HFFc6 (cell line): Measurements from ENCODE around the gene TXNRD2. TPM values are rescaled to one million over a fixed set of nuclear protein-coding genes. Genes with fewer than 3 reads are reported as not detected.

ENCODE experiments used
- DNase-seq: peaks from one replicate; pipeline ENCODE4 v3.0.0-alpha.2; 2018
- H3K27ac Mint-ChIP-seq: 2 replicates; pipeline ENCODE4 v1.8.0; 2020; ENCODE audit warnings: mild to moderate bottlenecking, mixed read lengths
- H3K27me3 Mint-ChIP-seq: 2 replicates; pipeline ENCODE4 v1.8.0; 2021; ENCODE audit warnings: mild to moderate bottlenecking, moderate library complexity, mixed read lengths; ENCODE audit not compliant: insufficient read depth
- H3K36me3 Mint-ChIP-seq: 2 replicates; pipeline ENCODE4 v1.8.0; 2021; ENCODE audit warnings: low read depth, mixed read lengths
- H3K4me1 Mint-ChIP-seq: 2 replicates; pipeline ENCODE4 v1.8.0; 2020; ENCODE audit warnings: low read depth, mixed read lengths
- H3K4me3 Mint-ChIP-seq: 2 replicates; pipeline ENCODE4 v1.8.0; 2020; ENCODE audit warnings: mild to moderate bottlenecking, moderate library complexity, mixed read lengths
- H3K9me3 Mint-ChIP-seq: 2 replicates; pipeline ENCODE4 v1.8.0; 2020; ENCODE audit warnings: mild to moderate bottlenecking, mixed read lengths
- total RNA-seq, 6 experiments: library from RNA; stranded (reverse); fragmentation: NEBNext Ultra II Directional; extraction: Animal tissue kit (Norgen Biotek cat#: 25700); gene quantifications; 2 replicates in 1 of 6; 3 replicates in 5 of 6; pipeline ENCODE4 v1.2.3, GENCODE V29; 2021
- TF ChIP-seq, protein P1 (sequence below): fragments of 200-600 bp; sonication (generic); IDR thresholded peaks from 2 replicates; pipeline ENCODE4 v1.5.0; 2021; ENCODE audit warnings: antibody characterized with exemption, mild to moderate bottlenecking

The TXNRD2 gene
- total RNA-seq, 6 experiments from 2014 or later = 24.8 to 30.6 (median 28.3) TPM

DNA sequence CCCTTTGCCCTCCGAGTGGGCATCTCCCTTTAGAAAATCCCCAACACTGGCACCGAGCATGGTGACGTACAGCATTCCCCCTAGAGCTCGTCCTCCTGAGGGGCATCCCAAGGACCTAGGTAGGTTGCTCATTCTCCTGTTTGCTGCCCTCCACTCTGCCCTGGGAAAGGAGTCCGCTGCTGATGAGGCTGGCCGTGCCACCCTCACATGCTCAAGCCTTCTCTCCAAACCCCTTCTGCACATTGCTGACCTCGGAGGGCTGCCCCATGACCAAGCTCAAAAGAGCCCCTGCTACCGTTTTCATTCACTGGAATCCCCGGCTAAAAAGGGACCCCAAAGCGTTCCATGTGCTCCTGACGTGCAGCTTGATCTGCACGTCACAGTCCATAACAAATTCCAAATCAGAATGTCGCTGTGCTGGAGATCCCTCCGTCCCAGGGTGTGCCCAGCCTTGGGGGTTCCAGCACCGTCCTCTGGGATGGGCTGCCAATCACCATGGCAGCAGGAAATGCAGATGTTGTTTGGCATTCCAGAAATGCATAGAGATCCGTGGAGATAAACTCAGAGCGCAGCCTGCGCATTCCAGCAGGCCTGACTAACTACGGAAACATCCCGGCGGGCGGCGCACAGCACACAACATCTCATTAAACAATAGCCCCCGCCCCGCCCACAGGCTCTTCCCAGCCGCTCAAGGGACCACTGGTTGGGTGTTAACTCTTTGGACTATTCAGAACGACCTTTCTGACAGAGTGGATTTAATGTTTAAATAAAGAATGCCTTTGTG, 60.6 kb downstream of the TXNRD2 start:
- Mint-ChIP-seq H3K27me3 (peaks cover 2% of the 10 kb centered on the region; the same call in 1 of the 2 replicates), H3K27ac (peak overlapping the region; percentile 100), H3K36me3 (peaks cover 17% of the 10 kb centered on the region), H3K9me3 (no peaks in the 10 kb centered on the region; the same call in 1 of the 2 replicates), H3K4me1 (peaks cover 56% of the 10 kb centered on the region), H3K4me3 (peak overlapping the region; percentile 79)
- peak; percentile 95 for DNase-seq
- TF ChIP-seq, protein P1, sequence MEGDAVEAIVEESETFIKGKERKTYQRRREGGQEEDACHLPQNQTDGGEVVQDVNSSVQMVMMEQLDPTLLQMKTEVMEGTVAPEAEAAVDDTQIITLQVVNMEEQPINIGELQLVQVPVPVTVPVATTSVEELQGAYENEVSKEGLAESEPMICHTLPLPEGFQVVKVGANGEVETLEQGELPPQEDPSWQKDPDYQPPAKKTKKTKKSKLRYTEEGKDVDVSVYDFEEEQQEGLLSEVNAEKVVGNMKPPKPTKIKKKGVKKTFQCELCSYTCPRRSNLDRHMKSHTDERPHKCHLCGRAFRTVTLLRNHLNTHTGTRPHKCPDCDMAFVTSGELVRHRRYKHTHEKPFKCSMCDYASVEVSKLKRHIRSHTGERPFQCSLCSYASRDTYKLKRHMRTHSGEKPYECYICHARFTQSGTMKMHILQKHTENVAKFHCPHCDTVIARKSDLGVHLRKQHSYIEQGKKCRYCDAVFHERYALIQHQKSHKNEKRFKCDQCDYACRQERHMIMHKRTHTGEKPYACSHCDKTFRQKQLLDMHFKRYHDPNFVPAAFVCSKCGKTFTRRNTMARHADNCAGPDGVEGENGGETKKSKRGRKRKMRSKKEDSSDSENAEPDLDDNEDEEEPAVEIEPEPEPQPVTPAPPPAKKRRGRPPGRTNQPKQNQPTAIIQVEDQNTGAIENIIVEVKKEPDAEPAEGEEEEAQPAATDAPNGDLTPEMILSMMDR = no peak

DNA sequence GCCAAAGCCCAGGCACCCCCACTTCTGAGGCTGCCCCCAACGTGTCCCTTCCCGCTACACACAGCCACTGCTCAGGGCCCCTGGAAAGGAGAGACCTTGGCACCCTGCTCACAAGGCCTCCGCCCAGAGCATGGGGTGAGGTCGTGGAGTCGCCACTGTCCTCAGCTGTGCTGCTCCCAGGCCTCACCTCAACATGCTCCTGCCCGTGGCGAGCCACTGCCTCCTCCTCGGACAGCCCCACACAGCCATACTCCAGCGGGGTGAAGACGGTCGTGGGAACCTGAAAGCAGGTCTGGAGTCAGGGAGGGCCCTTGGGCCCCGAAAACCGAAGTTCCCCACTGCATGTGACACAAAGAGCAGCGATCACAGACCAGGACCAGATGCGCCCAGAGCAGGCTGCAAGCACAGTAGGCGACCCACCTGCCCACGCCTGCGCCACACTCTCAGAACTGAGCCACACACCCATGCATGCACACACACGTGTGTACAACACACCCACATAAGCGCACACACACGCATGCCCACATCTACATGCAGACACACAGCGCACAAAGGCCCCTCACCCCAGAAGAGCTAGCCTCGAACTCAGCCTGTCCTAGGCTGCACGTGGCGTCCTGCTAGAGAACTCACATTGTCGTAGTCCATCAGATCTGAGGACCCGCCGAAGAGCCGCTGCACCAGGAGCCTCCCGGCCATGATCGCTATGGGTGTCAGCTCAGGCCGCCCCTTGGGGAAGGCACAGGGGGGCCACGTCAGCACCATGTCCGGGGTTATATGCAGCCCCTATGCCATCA, 61.4 kb downstream of the TXNRD2 start:
- TF ChIP-seq, protein P1 = no peak
- H3K4me1 Mint-ChIP-seq = peaks cover 50% of the 10 kb centered on the region
- no peaks in the 10 kb centered on the region; the same call in 1 of the 2 replicates for H3K9me3 Mint-ChIP-seq
- peaks cover 12% of the 10 kb centered on the region for H3K36me3 Mint-ChIP-seq
- DNase-seq = no peak
- H3K27me3 Mint-ChIP-seq = peaks cover 2% of the 10 kb centered on the region; the same call in 1 of the 2 replicates
- H3K27ac Mint-ChIP-seq = peak overlapping the region; percentile 100
- H3K4me3 Mint-ChIP-seq = peak overlapping the region; percentile 79

DNA sequence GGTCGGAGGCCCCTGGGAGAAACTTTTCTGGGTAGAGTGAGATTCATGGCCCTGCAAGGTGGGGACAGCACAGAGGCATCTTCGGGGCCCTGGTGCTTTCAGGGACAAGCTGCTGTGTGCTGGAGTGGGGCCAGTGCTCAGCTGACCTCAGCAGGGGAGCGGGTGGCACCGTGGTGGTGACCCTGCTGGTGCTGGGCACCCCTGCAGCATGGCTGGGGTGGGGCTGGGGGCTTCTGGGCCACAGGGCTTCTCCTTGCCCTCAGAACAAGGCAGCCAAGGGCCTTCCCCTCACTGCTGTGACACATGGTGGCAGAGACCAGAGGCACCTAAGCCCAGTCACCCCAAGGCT, 62.0 kb downstream of the TXNRD2 start:
- peak overlapping the region; percentile 24; the same call in 1 of the 2 replicates for H3K4me3 Mint-ChIP-seq
- H3K27ac Mint-ChIP-seq = peak overlapping the region; percentile 100
- TF ChIP-seq, protein P1 = no peak
- no peak for DNase-seq
- peaks cover 2% of the 10 kb centered on the region; the same call in 1 of the 2 replicates for H3K27me3 Mint-ChIP-seq
- H3K36me3 Mint-ChIP-seq = peaks cover 12% of the 10 kb centered on the region
- H3K4me1 Mint-ChIP-seq = peaks cover 50% of the 10 kb centered on the region
- H3K9me3 Mint-ChIP-seq = no peaks in the 10 kb centered on the region; the same call in 1 of the 2 replicates

DNA sequence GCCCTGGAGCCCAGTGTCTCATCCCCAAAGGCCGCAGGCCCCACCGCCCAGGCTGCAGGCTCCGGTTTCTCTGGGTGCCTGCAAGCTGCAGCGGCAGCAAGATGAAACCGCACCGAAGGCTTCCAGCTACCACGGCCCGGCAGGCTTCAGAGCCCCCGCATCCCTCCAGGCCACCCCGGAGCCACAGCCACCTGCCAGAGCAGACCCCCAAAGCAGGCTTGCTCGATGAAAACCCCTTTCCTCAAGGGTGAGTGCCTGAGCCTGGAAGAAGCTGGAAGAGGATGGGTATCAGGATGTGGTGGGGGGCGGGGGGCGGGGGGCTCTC, 62.4 kb downstream of the TXNRD2 start:
- Mint-ChIP-seq H3K36me3 (peaks cover 12% of the 10 kb centered on the region), H3K27ac (peak overlapping the region; percentile 100), H3K9me3 (no peaks in the 10 kb centered on the region; the same call in 1 of the 2 replicates), H3K27me3 (peaks cover 2% of the 10 kb centered on the region; the same call in 1 of the 2 replicates), H3K4me3 (peak overlapping the region; percentile 78), H3K4me1 (peaks cover 50% of the 10 kb centered on the region)
- TF ChIP-seq, protein P1 = no peak
- no peak for DNase-seq

DNA sequence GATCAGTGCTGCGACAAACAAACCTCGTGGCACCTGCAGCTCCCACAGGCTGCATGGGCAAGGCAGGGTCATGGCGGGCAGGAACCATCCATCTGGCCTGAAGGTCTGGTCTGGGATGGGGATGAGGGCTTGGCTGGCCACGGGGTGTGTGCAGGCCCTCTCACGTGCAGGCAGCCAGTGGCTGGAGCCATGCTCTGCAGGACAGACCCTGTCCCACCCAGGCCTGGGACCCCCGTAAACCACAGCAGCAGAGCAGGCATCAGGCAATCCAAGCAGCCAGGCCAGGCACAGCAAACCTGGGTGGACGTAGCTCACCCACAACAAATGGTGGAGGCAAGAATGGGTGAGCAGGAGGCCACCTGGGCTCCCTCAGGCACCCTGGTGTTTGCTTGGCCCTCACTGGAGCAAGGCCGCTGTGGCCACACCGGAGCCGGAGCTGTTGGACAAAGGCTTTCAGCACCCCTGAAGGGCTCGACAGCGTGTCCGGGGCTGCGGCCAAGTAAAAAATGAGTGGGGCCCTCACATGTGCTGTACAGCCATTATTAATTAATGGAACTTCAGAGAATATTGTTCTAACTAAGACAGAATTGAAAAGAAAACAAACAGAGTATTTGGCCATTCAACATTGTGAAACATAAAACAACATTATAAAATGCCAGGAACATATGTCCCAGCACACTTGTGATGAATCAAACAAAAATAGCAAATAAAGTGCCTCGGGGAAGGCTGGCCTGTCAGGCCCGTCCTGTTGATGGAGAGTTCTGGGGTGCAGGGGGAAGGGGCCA, 63.0 kb downstream of the TXNRD2 start:
- DNase-seq = peak; percentile 75
- Mint-ChIP-seq H3K27me3 (peaks cover 2% of the 10 kb centered on the region; the same call in 1 of the 2 replicates), H3K36me3 (peaks cover 12% of the 10 kb centered on the region), H3K27ac (peak overlapping the region; percentile 100), H3K4me1 (peaks cover 50% of the 10 kb centered on the region), H3K4me3 (peak overlapping the region; percentile 78), H3K9me3 (no peaks in the 10 kb centered on the region; the same call in 1 of the 2 replicates)
- TF ChIP-seq, protein P1 = no peak
